Osteocyte (in vitro differentiated cells): Measurements from ENCODE around the gene LRIT1. TPM values are rescaled to one million over a fixed set of nuclear protein-coding genes. Genes with fewer than 3 reads are reported as not detected.

Source experiments
- DNase-seq: peaks from one replicate; pipeline ENCODE4 v3.0.0; 2021; ENCODE audit warnings: mixed read lengths; ENCODE audit not compliant: unreplicated experiment; ENCODE audit errors: extremely low spot score
- H3K27ac Mint-ChIP-seq: one replicate; pipeline ENCODE4 v1.8.0; 2021; ENCODE audit warnings: mild to moderate bottlenecking, mixed read lengths; ENCODE audit not compliant: unreplicated experiment
- H3K27me3 Mint-ChIP-seq: one replicate; pipeline ENCODE4 v1.8.0; 2021; ENCODE audit warnings: mixed read lengths; ENCODE audit not compliant: unreplicated experiment
- H3K36me3 Mint-ChIP-seq: one replicate; pipeline ENCODE4 v1.8.0; 2021; ENCODE audit warnings: mixed read lengths; ENCODE audit not compliant: unreplicated experiment
- H3K4me1 Mint-ChIP-seq: one replicate; pipeline ENCODE4 v1.8.0; 2021; ENCODE audit warnings: mixed read lengths; ENCODE audit not compliant: unreplicated experiment
- H3K4me3 Mint-ChIP-seq: one replicate; pipeline ENCODE4 v1.8.0; 2021; ENCODE audit warnings: mild to moderate bottlenecking, moderate library complexity, mixed read lengths; ENCODE audit not compliant: unreplicated experiment
- H3K9me3 Mint-ChIP-seq: one replicate; pipeline ENCODE4 v1.8.0; 2021; ENCODE audit warnings: mixed read lengths; ENCODE audit not compliant: unreplicated experiment
- CTCF ChIP-seq: fragments of 200-600 bp; sonication (generic); IDR thresholded peaks from 2 replicates; pipeline ENCODE4 v1.5.0; 2021; ENCODE audit warnings: antibody characterized with exemption, mild to moderate bottlenecking, moderate library complexity
- total RNA-seq: library from RNA; stranded (reverse); gene quantifications from 2 replicates; pipeline ENCODE4 v1.2.1, GENCODE V29; 2021

LRIT1 gene
- total RNA-seq, 1 donor from 2014 or later = not detected

- TF ChIP-seq CTCF = no peak
- H3K36me3 Mint-ChIP-seq = no peaks in the 10 kb centered on the region
- H3K27me3 Mint-ChIP-seq = peaks cover 12% of the 10 kb centered on the region
- H3K4me1 Mint-ChIP-seq = no peaks in the 10 kb centered on the region
- no peak overlapping the region for H3K27ac Mint-ChIP-seq
- no peak for DNase-seq
- H3K9me3 Mint-ChIP-seq = no peaks in the 10 kb centered on the region
- no peak overlapping the region for H3K4me3 Mint-ChIP-seq
Measured at GRCh38 chr10:84270708-84271107, 29.4 kb upstream of the LRIT1 start.

- Mint-ChIP-seq H3K9me3 (no peaks in the 10 kb centered on the region), H3K36me3 (no peaks in the 10 kb centered on the region), H3K4me3 (no peak overlapping the region), H3K27ac (no peak overlapping the region), H3K4me1 (no peaks in the 10 kb centered on the region), H3K27me3 (peaks cover 12% of the 10 kb centered on the region)
- TF ChIP-seq CTCF = no peak
- no peak for DNase-seq
Measured at GRCh38 chr10:84269773-84270172, 28.4 kb upstream of the LRIT1 start.

GRCh38 chr10:84269162-84269561 lies 27.8 kb upstream of the LRIT1 start:
- no peak for DNase-seq
- Mint-ChIP-seq H3K4me1 (no peaks in the 10 kb centered on the region), H3K27me3 (peaks cover 15% of the 10 kb centered on the region), H3K36me3 (no peaks in the 10 kb centered on the region), H3K27ac (no peak overlapping the region), H3K9me3 (no peaks in the 10 kb centered on the region), H3K4me3 (no peak overlapping the region)
- TF ChIP-seq CTCF = no peak

- no peaks in the 10 kb centered on the region for H3K4me1 Mint-ChIP-seq
- no peaks in the 10 kb centered on the region for H3K36me3 Mint-ChIP-seq
- H3K27ac Mint-ChIP-seq = no peak overlapping the region
- peak; percentile 82 for DNase-seq
- peaks cover 15% of the 10 kb centered on the region for H3K27me3 Mint-ChIP-seq
- H3K4me3 Mint-ChIP-seq = no peak overlapping the region
- TF ChIP-seq CTCF = peak; percentile 58
- no peaks in the 10 kb centered on the region for H3K9me3 Mint-ChIP-seq
Measured at GRCh38 chr10:84267503-84268126, 26.3 kb upstream of the LRIT1 start.

- peak; percentile 40 for DNase-seq
- Mint-ChIP-seq H3K36me3 (no peaks in the 10 kb centered on the region), H3K27ac (no peak overlapping the region), H3K27me3 (peaks cover 8% of the 10 kb centered on the region), H3K4me1 (no peaks in the 10 kb centered on the region), H3K9me3 (no peaks in the 10 kb centered on the region), H3K4me3 (no peak overlapping the region)
- TF ChIP-seq CTCF = no peak
Measured at GRCh38 chr10:84265418-84265817, 24.1 kb upstream of the LRIT1 start.
